ENCODE results near the gene NT5DC3.

NT5DC3 gene

DNA sequence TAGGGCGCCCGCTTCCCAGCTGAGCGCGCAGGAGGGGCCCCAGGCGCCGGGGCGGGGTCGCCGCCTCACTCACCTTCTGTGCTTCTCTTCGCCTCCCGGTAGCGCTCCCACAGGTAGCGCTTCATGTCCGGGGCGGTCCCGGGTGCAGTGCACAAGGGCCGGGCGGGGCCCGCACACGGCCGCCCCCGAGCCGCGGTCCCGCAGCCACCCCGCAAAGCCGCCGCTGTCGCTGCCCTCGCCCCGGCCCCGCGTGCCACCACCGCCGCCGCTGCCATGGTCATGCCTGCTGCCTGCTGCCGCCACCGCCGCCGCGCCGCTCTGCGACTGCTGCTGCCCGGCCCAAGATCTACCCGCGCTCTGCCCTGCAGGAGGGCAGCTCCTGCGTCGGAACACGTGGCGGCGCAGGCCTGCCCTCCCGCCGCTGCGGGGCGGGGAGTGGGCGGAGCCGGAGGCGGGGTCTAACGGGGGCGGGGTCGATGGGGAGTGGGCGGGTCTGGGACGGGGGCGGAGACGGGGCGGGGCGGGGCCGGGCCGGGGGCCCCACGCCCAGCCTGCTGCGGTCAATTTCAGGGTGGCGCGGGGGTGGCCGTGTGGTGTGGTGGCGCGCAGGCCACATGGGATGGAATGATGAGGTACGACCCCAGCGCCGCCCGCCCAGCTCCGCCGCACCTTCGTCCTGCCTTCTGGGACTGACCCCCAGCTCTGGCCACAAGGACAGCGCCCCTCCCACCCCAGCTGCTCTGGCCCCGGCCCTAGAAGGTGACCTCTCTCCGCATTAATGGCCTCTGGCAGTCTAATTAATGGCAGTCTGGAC is at the start of gene NT5DC3:
Gene NT5DC3 (minus strand): TSS at position 359 of the 814 bp plus-strand sequence. CDS start 78 bp downstream, at position 281.
- H3K27ac ChIP-seq: peak within 1 kb of the TSS; percentile 68
- DNase-seq (ENCODE audit: low read depth, low spot score): no peak

DNA sequence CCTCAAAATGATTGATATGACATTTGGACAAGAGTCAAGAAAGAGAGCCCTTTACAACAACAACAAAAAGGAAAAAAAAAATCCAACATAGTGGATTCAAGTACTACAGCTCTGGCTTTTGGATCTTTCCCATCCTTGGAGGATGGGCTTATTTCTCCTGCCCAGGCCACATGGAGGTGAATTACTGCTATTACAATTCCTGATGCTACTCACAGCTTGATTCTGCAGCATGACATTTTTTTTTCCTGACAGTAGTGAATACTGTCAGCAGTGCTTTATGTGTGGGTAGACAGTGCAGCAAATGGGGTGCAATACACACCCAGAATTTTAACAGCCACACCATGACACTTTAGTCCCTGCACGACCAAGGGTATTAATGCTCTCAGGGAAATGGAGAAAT is 46.7 kb upstream of the NT5DC3 start:
- H3K27ac ChIP-seq: no peak overlapping the region
- DNase-seq (ENCODE audit: low read depth, low spot score): no peak

DNA sequence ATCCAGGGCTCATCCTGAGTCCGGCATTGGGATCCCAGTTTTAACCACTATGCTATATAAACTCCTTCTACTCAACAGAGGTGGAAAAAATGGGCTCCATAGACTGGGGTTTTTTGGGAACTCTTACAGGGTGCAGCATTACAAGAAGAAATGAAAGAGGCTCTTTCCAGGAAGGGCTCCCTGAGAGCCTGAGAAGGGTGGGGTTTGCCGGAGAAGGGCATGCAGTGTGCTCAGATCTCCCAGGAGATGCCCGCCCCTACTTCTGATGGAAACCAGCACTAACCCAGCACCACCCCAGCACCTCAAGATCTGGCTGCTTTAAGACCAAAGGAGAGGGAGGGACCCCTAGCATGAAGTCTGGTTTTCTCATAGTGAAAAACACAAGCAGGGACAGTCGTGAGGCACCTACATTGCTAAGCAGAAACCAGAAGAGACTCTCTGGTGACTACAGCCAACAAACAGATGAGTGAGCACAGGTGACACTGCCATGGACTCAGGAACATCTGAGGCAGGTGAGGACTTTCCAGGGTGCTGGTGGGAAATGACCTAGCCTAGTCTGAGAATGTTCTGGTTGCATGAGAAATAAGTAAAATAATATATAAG is 45.3 kb upstream of the NT5DC3 start:
- no peak for DNase-seq (ENCODE audit: low read depth, low spot score)

DNA sequence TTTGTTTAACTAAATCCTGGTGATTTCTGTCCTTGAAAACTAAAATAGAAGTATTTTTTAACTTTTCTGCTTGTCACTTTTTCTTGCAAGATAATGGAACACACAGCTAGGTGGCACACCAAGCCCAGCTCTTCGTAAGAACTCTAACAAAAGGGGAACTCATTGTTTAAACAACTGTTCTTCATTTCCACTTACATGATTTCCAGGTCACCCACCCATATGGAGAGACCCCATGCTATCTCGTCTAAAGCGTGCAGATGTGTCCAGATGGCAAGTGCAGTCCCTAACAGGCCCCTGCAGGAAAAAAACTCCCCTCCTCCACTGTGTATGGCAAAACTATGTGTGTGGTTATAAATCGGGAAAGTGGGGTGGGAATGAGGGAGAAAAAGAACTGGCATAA is 43.3 kb upstream of the NT5DC3 start:
- H3K27ac ChIP-seq: no peak overlapping the region
- no peak for DNase-seq (ENCODE audit: low read depth, low spot score)

More for the DNA sequence above, 45.3 kb upstream of the NT5DC3 start:
- H3K27ac ChIP-seq: no peak overlapping the region

DNA sequence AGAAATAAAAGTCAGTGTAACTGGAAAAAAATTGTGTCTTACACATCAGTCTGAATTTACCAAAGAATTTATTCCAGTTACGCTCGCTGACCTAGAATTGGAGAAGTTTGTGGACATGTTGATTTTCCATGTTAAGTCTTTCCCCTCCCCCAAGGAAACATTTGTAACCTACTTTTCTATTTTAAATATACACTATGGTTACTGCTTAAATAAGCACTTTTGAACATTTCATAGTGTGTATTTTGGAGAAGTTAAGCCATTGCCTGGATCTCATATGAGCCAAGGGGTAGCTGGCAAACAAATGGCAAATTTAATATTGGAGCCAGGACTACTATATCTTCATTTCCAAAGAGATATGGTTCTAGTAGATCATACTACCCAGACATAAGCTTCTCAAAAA is 42.9 kb upstream of the NT5DC3 start:
- no peak overlapping the region for H3K27ac ChIP-seq
- DNase-seq (ENCODE audit: low read depth, low spot score): no peak

DNA sequence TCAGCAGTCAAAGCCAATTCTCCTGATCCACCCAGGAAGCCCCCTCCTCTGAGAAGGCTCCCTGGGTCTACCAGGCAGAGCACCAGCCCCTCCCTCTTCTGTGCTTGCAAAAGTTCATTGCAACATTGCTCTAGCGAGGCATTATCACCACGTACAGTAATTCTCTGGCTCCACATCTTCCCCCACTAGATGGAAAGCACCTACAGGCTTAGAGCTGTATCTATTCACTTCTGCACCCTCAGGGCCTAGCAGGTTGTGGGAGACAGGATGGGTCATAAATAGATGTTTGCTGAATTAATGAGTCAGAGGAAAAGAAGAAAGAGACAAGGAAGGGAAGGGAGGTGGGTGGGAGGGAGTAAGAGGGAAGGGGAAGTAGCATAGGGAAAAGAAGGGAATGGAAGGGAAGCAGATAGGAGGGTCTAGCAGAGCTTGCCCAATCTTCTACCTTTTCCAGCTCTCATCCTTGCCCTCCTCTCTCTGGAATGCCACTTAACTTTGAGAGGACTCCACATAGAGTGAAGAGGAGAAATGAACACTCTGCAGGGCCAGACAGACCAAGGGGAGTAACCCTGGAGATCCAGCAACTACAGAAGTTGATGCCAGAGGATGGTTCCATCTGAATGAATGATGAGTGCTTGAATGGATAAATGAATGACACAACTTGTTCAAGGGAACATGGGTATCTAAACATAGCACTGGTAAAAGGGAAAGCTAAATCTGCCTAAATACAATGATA is 42.0 kb upstream of the NT5DC3 start:
- peak overlapping the region; percentile 76 for H3K27ac ChIP-seq
- peak; percentile 57 for DNase-seq (ENCODE audit: low read depth, low spot score)

DNA sequence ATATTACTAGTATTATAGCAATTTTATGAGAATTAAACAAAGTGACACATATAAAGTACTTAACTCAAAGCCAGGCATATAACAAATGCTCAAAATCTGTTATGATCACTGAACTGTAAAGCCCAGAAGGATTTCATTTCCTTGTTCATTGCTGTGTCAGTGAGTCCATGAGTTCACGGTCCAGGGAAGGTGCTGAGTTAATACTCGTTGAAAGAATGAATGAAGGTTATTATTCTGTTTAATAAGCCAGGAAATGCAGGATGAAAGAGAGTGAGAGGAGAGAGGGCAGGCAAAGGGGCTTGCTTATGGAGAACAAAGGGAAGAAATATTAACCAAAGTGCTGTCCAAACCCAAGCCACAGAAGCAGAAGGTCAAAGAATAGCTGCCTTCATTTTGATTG is 40.2 kb upstream of the NT5DC3 start:
- peak overlapping the region; percentile 76 for H3K27ac ChIP-seq

DNA sequence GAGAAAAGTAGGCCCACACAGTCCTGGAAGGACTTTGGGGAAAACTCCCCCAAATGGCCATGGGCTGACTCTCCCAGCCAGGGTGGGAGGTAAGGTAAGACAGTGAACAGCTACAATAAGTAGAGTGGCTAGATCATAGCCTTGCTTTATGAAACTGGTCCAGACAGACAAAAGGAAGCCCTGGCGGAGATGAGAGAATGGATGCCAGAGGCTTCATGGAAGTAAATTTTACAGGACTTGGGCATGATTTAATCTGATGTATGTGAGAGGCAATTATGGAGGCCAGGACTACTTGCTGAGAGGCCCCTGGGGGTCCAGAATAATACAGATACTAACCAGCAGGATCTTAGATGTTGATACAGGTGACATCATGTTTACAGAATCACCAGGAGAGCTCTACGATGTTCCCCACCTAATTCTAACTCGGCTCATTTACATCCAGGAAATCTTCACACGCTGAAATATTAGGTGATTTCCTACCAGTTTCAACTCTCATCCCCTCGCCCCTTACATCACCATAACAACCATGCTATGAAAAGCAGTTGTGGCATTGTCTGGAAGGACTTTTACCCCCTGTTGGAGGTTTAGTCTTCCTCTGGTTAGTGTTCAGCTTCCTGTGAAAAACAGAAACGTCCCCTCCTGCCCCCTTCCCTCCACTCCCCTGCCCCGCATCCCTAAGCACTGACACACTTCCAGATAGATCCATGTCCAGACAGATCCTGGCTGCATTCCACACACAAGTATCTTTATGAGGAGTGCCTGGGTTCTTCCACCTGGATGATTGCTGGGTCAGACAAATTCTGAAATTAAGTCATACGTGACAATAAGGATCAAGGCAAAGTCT is 39.5 kb upstream of the NT5DC3 start:
- peak overlapping the region; percentile 76 for H3K27ac ChIP-seq
- peak; percentile 44 for DNase-seq (ENCODE audit: low read depth, low spot score)

More for the DNA sequence above, 40.2 kb upstream of the NT5DC3 start:
- no peak for DNase-seq (ENCODE audit: low read depth, low spot score)

DNA sequence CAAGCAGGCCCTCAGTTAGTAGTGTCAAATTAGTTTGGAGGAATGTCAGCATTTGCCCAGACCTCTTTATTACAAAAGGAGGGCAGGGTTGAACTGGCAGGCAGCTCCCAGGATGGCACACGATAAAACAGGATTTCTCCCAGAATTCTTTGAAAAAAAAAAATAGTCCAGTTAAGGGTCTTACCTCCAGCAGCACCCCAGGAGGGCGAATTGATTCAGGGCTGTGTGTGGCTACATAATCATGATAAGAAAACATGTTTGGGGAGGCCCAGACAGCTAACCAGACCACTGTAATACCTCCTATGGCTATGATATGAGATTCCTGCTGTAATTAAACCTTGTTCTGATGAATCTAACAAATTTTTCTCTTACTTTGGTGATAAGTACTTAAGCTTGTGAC is 38.8 kb upstream of the NT5DC3 start:
- no peak for DNase-seq (ENCODE audit: low read depth, low spot score)
- H3K27ac ChIP-seq: peak overlapping the region; percentile 76

DNA sequence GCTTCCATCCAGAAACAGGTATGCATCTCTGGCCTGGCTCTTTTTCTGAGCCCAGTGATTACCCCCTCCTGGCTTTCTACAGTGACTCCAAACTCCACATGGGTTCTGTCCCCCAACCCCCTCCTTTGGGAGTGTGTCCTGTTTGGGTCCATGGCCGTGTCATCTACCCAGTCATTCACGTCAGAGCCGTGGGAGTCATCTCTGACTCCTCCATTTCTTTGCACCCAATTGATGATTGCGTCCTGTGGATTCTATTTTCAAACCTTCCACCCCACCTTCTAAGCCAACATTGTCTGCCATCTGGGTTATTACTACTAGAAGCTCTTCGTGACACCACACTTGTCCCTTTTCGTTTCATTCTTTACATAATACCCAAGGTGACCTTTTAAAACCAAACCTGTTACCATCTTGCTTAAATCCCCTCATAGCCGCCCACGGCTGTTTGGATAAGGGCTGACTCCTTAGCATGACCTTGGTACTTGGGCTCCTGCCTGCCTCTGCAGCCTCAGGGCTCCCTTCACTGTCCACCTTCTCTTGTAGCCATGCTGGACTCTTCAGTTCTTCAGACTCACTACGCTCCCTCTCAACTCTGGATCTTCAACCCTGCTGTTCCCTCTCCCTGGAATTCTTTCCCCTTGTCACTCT is 38.1 kb upstream of the NT5DC3 start:
- DNase-seq (ENCODE audit: low read depth, low spot score): no peak
- no peak overlapping the region for H3K27ac ChIP-seq

DNA sequence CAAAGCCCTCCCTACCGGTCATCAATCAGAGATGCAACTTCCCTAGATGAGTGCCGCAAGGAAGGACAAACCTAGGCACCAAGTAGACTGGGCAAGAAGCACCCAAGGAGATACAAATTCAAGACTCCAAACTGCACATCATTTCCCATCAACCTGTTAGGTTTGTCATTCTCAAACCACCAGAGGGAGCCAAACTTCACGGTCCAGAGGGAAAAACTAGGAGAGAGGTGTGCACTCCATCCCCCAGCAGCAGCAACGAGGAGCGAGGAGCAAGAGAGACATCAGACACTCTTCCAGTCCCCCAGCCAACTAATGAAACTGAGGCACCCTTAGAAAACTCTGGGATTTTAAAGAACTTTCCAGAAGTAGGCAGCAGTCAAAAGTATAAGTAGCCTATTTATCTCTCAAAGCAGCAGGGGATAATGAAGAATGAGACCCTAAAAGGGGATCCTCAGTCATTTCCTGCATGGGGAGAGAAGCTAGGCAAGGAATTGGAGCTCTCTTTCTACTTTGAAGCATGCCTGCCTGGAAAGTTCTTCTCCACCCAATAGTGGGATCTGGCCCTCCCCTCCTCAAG is 37.0 kb upstream of the NT5DC3 start:
- peak; percentile 22 for DNase-seq (ENCODE audit: low read depth, low spot score)
- H3K27ac ChIP-seq: no peak overlapping the region

DNA sequence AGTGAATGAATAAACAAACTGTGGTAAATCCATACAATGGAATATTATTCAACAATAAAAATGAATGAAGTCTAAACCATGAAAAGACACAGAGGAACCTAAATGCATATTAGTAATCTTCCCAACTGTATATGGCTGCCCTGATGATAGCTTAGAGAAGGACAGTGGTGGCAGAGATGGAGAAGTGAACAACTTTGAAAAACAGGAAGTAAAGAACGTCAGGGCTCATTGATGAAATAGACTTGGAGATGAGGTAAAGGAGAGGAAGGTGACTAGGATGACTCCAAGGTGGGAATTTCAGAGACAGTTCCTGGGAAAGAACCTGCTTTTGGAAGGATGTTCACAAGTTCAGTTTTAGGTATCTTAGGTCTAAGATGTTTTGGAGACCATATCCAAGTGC is 36.3 kb upstream of the NT5DC3 start:
- H3K27ac ChIP-seq: no peak overlapping the region
- no peak for DNase-seq (ENCODE audit: low read depth, low spot score)

DNA sequence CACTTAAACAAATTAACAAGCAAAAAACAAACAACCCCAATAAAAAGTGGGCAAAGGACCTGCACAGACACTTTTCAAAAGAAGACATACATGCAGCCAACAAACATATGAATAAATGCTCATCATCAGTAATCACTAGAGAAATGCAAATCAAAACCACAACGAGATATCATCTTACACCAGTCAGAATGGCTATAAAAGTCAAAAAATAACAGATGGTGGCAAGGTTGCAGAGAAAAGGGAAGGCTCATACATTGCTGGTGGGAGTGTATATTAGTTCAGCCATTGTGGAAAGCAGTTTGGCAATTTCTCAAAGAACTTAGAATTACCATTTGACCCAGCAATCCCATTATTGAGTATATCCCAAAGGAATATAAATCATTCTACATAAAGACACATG is 34.6 kb upstream of the NT5DC3 start:
- no peak overlapping the region for H3K27ac ChIP-seq
- DNase-seq (ENCODE audit: low read depth, low spot score): no peak

DNA sequence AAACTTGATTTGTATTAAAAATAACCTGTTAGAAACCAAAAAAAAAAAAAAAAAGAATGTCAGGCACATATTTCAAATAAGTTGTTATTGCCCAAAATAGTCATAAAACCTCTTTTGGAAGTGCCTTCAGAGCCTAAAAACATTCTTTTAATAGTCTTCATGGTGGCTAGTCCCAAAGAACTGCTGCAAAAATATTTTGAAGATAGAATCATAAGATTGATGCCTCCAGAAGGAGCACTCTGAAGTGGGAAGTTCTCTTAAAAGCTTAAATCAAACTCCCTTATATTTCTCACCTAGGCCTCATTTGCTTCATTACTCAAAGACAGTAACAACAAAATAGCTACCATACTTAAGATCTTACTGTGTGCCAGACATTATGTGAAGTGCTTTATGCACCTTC is 27.2 kb upstream of the NT5DC3 start:
- no peak overlapping the region for H3K27ac ChIP-seq
- no peak for DNase-seq (ENCODE audit: low read depth, low spot score)

DNA sequence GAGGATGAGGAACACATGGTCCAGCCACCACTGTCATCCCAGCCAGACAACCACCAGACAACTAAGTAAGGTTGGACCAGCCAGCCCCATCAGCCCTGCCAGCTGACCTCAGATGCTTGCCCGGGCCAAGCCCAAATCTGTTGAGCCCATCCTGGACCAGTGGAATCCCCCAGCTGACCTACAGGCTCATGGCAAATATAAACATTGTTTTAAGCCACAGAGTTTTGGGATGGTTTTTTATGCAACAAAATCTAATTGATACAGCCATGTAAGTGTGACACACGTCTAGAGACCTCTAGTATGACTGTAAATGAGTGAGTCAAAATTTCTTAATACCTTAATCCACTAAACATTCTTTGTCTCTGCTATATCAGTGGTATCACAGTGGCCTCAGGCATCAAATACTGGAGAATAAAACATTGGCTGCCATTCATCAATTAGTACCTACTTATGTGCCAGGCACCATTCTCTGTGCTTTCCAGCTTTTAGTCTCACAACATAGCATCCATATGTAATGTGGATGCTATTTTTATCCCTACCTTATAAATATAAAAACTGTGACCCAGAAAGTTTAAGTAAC is 24.2 kb upstream of the NT5DC3 start:
- DNase-seq (ENCODE audit: low read depth, low spot score): no peak
- no peak overlapping the region for H3K27ac ChIP-seq

DNA sequence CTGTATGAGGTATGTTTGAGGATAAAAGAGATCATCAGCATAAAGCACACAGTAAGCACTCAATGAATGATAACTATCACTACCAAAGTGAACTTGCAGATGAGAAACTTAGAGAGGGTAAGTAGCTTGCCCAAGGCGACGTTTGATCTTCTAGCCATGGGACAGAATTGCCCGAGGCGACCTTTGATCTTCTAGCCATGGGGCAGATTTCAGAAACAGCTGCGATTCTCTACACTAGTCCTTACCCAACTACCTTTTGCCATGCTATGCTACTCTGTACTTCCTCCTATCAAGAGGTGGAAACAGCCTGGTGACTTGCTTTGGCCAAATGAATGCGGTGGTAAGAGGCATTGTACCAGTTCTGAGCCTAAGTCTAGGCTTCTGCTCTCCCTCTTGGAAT is 23.7 kb upstream of the NT5DC3 start:
- no peak for DNase-seq (ENCODE audit: low read depth, low spot score)
- no peak overlapping the region for H3K27ac ChIP-seq

DNA sequence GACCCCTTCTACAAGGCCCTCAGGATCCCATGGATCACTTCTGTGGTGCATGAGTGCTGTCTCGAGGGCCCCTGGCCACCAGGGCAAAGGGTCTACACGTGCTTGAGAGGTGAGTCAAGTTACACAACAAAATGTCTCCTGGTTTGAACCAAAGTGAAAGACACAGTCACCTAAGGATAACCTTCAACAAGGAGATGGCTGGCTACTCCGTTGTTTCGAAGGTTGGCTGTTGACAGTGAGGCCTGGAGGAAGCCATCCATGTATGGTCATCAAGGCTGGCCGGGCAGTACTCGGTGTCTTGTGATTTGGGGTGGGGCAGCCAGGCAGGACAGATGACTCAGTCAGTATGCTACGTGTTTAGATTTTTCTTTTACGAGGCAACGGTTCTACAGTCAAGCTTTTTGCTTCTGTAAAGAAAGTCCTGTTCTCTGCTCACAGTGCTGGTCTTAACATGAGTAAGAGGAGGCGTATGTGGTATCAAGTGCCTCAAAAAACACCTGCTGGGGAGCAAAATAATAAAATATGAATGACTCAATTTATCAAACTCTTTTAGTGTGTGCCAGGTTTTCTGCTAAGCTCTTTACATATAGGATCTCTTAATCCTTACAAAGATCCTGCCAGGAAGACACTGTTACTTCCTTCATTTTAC is 18.0 kb upstream of the NT5DC3 start:
- peak overlapping the region; percentile 82 for H3K27ac ChIP-seq
- peak; percentile 98 for DNase-seq (ENCODE audit: low read depth, low spot score)

DNA sequence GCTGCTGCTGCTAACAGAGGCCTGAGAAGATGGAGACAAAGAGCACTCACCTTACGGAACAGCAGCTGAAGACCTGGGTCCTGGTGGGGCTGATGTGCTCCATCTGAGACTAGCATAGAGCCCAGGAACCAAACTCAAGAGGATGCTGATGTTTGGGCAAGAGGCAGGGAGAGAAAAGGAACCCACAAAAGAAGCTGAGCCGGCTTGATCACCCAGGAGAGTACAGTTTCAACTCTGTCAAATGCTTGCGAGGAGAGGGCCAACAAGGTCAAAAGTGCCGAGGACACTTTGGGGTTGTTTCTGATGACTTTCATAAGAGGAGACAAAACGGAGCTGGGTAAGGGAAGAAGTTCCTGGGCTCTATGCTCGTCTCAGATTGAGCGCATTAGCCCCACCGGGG is 17.3 kb upstream of the NT5DC3 start:
- H3K27ac ChIP-seq: peak overlapping the region; percentile 82

DNA sequence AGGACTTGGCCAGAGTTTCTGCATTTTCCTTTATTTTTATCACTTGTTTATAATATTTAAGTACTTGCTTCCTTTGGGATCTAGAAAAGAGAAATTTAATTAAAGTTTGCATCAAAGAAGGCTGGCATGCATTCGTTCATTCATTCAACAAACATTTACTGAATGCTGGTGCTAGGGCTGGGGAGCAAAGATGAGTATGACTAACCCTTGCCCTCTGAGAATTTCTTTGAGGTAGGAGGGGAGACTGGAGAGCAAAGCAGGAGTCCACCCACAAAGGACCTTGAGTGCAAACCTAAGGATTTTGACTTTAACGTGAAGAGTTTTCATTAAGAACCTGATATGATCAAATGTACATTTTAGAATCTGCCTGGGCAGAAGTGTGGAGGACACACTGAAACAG is 16.1 kb upstream of the NT5DC3 start:
- H3K27ac ChIP-seq: no peak overlapping the region

More for the DNA sequence above, 17.3 kb upstream of the NT5DC3 start:
- DNase-seq (ENCODE audit: low read depth, low spot score): no peak

More for the DNA sequence above, 16.1 kb upstream of the NT5DC3 start:
- DNase-seq (ENCODE audit: low read depth, low spot score): no peak

All from epithelial cell of prostate (primary cell).